ENCODE data around the gene FOSB. TPM values are rescaled to one million over a fixed set of nuclear protein-coding genes. Genes with fewer than 3 reads are reported as not detected.

The FOSB gene
- total RNA-seq, 1 experiment from 2014 or later = 2.3 TPM

DNA sequence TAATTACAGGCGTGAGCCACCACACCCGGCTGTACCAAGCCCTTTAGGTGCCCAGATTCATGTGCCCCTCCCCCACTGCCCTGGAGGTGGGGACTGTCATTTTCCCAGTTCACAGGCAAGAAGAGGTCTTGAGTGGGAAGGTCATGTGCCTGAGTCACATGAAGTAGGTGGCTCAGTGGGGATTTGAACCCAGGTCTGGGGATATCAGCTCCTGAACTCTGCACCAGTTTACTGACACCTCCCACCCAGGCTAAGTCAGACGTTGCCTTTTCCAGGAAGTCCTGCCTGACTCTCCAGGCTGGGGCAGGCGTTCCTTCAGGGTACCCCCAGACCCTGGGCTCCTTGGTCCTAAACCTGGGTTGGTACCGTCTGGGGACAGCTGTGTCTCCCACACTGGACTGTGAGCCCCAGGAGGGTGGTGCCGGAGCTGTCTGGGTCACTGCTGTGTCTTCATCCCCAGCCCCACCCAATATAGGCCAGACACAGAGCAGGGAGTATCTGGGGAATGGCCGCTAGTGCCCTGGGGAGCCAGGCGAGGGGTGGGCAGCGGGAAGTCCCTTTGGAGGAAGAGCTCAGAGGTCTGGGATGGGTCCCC is 48.1 kb downstream of the FOSB start:
- Mint-ChIP-seq H3K36me3 (peaks cover 21% of the 10 kb centered on the region), H3K9me3 (no peaks in the 10 kb centered on the region), H3K4me1 (peaks cover 12% of the 10 kb centered on the region), H3K27ac (no peak overlapping the region), H3K27me3 (ENCODE audit: low read depth) (no peaks in the 10 kb centered on the region), H3K4me3 (no peak overlapping the region)
- POLR2A ChIA-PET = no interaction called here
- CTCF ChIA-PET = interaction anchor here (0.5 to 1.9 kb wide), 6 partner anchors 12 to 127 kb away, joined by 3 to 9 read pairs (median 6); no protein-coding TSS in a partner anchor
- DNase-seq (ENCODE audit: low spot score) (no peak), ATAC-seq (no peak)
- TF ChIP-seq, protein P1, sequence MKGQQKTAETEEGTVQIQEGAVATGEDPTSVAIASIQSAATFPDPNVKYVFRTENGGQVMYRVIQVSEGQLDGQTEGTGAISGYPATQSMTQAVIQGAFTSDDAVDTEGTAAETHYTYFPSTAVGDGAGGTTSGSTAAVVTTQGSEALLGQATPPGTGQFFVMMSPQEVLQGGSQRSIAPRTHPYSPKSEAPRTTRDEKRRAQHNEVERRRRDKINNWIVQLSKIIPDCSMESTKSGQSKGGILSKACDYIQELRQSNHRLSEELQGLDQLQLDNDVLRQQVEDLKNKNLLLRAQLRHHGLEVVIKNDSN (CRISPR knock-in tag; IDR thresholded peaks at IDR 0.05) = no peak
- no peak for TF ChIP-seq ZNF121 (CRISPR knock-in tag; IDR thresholded peaks at IDR 0.05)
- TF ChIP-seq SMAD3 (CRISPR knock-in tag; IDR thresholded peaks at IDR 0.05; ENCODE audit: borderline replicate concordance) = no peak
- no peak for TF ChIP-seq JAZF1 (CRISPR knock-in tag; IDR thresholded peaks at IDR 0.05)
- TF ChIP-seq, protein P2, sequence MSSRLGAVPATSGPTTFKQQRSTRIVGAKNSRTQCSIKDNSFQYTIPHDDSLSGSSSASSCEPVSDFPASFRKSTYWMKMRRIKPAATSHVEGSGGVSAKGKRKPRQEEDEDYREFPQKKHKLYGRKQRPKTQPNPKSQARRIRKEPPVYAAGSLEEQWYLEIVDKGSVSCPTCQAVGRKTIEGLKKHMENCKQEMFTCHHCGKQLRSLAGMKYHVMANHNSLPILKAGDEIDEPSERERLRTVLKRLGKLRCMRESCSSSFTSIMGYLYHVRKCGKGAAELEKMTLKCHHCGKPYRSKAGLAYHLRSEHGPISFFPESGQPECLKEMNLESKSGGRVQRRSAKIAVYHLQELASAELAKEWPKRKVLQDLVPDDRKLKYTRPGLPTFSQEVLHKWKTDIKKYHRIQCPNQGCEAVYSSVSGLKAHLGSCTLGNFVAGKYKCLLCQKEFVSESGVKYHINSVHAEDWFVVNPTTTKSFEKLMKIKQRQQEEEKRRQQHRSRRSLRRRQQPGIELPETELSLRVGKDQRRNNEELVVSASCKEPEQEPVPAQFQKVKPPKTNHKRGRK (CRISPR knock-in tag; IDR thresholded peaks at IDR 0.05; ENCODE audit: borderline replicate concordance) = no peak
- no peak for TF ChIP-seq ZNF671 (CRISPR knock-in tag; IDR thresholded peaks at IDR 0.05)
- TF ChIP-seq, protein P3, sequence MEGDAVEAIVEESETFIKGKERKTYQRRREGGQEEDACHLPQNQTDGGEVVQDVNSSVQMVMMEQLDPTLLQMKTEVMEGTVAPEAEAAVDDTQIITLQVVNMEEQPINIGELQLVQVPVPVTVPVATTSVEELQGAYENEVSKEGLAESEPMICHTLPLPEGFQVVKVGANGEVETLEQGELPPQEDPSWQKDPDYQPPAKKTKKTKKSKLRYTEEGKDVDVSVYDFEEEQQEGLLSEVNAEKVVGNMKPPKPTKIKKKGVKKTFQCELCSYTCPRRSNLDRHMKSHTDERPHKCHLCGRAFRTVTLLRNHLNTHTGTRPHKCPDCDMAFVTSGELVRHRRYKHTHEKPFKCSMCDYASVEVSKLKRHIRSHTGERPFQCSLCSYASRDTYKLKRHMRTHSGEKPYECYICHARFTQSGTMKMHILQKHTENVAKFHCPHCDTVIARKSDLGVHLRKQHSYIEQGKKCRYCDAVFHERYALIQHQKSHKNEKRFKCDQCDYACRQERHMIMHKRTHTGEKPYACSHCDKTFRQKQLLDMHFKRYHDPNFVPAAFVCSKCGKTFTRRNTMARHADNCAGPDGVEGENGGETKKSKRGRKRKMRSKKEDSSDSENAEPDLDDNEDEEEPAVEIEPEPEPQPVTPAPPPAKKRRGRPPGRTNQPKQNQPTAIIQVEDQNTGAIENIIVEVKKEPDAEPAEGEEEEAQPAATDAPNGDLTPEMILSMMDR (IDR thresholded peaks at IDR 0.05) = no peak
- no peak for TF ChIP-seq ZNF138 (CRISPR knock-in tag; conservative IDR thresholded peaks at IDR 0.05)
- no peak for TF ChIP-seq TEAD4 (CRISPR knock-in tag; IDR thresholded peaks at IDR 0.05)
- no peak for TF ChIP-seq NR2C2 (CRISPR knock-in tag; IDR thresholded peaks at IDR 0.05)
- TF ChIP-seq, protein P4, sequence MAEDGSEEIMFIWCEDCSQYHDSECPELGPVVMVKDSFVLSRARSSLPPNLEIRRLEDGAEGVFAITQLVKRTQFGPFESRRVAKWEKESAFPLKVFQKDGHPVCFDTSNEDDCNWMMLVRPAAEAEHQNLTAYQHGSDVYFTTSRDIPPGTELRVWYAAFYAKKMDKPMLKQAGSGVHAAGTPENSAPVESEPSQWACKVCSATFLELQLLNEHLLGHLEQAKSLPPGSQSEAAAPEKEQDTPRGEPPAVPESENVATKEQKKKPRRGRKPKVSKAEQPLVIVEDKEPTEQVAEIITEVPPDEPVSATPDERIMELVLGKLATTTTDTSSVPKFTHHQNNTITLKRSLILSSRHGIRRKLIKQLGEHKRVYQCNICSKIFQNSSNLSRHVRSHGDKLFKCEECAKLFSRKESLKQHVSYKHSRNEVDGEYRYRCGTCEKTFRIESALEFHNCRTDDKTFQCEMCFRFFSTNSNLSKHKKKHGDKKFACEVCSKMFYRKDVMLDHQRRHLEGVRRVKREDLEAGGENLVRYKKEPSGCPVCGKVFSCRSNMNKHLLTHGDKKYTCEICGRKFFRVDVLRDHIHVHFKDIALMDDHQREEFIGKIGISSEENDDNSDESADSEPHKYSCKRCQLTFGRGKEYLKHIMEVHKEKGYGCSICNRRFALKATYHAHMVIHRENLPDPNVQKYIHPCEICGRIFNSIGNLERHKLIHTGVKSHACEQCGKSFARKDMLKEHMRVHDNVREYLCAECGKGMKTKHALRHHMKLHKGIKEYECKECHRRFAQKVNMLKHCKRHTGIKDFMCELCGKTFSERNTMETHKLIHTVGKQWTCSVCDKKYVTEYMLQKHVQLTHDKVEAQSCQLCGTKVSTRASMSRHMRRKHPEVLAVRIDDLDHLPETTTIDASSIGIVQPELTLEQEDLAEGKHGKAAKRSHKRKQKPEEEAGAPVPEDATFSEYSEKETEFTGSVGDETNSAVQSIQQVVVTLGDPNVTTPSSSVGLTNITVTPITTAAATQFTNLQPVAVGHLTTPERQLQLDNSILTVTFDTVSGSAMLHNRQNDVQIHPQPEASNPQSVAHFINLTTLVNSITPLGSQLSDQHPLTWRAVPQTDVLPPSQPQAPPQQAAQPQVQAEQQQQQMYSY (CRISPR knock-in tag; IDR thresholded peaks at IDR 0.05) = no peak
- TF ChIP-seq NR1H2 (CRISPR knock-in tag; IDR thresholded peaks at IDR 0.05) = no peak
- no peak for TF ChIP-seq CREM (CRISPR knock-in tag; IDR thresholded peaks at IDR 0.05)
- TF ChIP-seq, protein P5, sequence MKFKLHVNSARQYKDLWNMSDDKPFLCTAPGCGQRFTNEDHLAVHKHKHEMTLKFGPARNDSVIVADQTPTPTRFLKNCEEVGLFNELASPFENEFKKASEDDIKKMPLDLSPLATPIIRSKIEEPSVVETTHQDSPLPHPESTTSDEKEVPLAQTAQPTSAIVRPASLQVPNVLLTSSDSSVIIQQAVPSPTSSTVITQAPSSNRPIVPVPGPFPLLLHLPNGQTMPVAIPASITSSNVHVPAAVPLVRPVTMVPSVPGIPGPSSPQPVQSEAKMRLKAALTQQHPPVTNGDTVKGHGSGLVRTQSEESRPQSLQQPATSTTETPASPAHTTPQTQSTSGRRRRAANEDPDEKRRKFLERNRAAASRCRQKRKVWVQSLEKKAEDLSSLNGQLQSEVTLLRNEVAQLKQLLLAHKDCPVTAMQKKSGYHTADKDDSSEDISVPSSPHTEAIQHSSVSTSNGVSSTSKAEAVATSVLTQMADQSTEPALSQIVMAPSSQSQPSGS (CRISPR knock-in tag; IDR thresholded peaks at IDR 0.05; ENCODE audit: borderline replicate concordance, low read depth) = no peak

DNA sequence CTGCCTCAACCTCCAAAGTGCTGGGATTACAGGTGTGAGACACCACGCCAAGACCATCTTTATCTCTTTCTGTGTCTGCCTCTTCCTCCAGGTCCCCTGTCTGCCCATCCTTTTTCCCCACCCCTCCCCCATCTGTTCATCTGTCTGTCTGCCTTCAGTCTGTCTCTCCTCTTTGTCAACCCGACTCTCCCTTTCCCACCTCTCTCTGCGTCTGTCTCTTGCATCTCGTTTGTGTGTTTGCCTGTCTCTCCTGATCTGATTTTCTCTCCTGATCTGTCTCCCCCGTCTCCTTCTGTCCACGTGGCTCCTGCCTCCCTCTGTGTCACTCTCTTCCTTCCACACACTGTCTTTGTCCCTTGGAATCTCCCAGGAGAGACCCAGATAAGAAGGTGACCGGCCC is 49.4 kb downstream of the FOSB start:
- peaks cover 9% of the 10 kb centered on the region for H3K4me1 Mint-ChIP-seq
- DNase-seq (ENCODE audit: low spot score) (no peak), ATAC-seq (no peak)
- H3K4me3 Mint-ChIP-seq = no peak overlapping the region
- H3K27me3 Mint-ChIP-seq (ENCODE audit: low read depth) = no peaks in the 10 kb centered on the region
- H3K9me3 Mint-ChIP-seq = no peaks in the 10 kb centered on the region
- ChIA-PET CTCF (no interaction called here), POLR2A (no interaction called here)
- H3K27ac Mint-ChIP-seq = no peak overlapping the region; the same call in 1 of the 2 replicates
- H3K36me3 Mint-ChIP-seq = peaks cover 24% of the 10 kb centered on the region
- TF ChIP-seq EMX1 (CRISPR knock-in tag; IDR thresholded peaks at IDR 0.05) (no peak), KAT7 (CRISPR knock-in tag; IDR thresholded peaks at IDR 0.05; ENCODE audit: borderline replicate concordance) (no peak), ZBTB21 (CRISPR knock-in tag; IDR thresholded peaks at IDR 0.05; ENCODE audit: borderline replicate concordance) (no peak), SP1 (CRISPR knock-in tag; conservative IDR thresholded peaks at IDR 0.05) (no peak)
- TF ChIP-seq, protein P1 (CRISPR knock-in tag; IDR thresholded peaks at IDR 0.05) = no peak
- TF ChIP-seq, protein P6, sequence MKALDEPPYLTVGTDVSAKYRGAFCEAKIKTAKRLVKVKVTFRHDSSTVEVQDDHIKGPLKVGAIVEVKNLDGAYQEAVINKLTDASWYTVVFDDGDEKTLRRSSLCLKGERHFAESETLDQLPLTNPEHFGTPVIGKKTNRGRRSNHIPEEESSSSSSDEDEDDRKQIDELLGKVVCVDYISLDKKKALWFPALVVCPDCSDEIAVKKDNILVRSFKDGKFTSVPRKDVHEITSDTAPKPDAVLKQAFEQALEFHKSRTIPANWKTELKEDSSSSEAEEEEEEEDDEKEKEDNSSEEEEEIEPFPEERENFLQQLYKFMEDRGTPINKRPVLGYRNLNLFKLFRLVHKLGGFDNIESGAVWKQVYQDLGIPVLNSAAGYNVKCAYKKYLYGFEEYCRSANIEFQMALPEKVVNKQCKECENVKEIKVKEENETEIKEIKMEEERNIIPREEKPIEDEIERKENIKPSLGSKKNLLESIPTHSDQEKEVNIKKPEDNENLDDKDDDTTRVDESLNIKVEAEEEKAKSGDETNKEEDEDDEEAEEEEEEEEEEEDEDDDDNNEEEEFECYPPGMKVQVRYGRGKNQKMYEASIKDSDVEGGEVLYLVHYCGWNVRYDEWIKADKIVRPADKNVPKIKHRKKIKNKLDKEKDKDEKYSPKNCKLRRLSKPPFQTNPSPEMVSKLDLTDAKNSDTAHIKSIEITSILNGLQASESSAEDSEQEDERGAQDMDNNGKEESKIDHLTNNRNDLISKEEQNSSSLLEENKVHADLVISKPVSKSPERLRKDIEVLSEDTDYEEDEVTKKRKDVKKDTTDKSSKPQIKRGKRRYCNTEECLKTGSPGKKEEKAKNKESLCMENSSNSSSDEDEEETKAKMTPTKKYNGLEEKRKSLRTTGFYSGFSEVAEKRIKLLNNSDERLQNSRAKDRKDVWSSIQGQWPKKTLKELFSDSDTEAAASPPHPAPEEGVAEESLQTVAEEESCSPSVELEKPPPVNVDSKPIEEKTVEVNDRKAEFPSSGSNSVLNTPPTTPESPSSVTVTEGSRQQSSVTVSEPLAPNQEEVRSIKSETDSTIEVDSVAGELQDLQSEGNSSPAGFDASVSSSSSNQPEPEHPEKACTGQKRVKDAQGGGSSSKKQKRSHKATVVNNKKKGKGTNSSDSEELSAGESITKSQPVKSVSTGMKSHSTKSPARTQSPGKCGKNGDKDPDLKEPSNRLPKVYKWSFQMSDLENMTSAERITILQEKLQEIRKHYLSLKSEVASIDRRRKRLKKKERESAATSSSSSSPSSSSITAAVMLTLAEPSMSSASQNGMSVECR (CRISPR knock-in tag; IDR thresholded peaks at IDR 0.05; ENCODE audit: borderline replicate concordance) = no peak
- TF ChIP-seq, protein P7, sequence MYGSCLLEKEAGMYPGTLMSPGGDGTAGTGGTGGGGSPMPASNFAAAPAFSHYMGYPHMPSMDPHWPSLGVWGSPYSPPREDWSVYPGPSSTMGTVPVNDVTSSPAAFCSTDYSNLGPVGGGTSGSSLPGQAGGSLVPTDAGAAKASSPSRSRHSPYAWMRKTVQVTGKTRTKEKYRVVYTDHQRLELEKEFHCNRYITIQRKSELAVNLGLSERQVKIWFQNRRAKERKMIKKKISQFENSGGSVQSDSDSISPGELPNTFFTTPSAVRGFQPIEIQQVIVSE (CRISPR knock-in tag; IDR thresholded peaks at IDR 0.05; ENCODE audit: borderline replicate concordance) = no peak
